ENCODE measurements around the gene TRIM29. TPM values are rescaled to one million over a fixed set of nuclear protein-coding genes. Genes with fewer than 3 reads are reported as not detected.

The TRIM29 gene
- total RNA-seq, 1 donor from 2014 or later: 3.4 TPM

DNA sequence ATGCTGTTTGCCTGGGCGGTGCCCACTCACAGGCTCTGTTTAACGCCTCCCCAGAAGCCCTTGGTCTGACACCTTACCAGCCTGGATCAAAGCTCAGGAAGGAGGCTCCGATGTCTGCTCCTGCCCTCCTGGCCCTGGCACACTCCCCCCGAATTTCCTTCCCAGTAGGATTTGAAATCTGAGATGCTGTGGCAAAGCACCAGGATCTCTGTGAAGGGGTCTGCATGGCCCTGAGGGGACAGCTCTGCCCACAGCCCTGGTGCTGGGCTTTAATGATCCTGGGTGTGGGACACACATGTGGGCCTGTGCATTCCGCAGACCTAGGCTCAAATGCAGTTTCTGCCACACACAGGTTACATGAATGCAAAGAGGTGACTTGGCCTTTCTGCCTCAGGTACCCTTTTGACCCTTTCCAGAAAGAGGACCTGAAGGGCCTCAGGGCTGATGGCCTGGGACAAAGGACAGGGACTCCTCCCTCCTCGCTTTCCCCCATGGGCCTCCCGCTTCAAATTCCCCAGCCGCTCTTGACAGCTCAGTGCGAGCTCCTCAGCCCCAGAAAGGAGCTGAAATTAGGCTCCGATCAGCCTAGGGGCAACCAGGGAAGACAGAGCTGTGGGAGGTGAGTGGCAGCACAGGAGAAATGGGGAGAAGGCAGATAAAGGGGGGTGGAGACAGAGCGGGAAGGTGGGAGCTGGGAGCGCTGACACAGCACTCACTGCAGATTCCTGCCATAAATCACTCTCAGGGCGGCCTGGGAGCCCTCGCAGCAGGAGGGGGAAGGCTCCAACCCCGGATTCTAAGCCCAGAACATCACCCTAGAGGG, 41.3 kb downstream of the TRIM29 start:
- TF ChIP-seq, protein P1, sequence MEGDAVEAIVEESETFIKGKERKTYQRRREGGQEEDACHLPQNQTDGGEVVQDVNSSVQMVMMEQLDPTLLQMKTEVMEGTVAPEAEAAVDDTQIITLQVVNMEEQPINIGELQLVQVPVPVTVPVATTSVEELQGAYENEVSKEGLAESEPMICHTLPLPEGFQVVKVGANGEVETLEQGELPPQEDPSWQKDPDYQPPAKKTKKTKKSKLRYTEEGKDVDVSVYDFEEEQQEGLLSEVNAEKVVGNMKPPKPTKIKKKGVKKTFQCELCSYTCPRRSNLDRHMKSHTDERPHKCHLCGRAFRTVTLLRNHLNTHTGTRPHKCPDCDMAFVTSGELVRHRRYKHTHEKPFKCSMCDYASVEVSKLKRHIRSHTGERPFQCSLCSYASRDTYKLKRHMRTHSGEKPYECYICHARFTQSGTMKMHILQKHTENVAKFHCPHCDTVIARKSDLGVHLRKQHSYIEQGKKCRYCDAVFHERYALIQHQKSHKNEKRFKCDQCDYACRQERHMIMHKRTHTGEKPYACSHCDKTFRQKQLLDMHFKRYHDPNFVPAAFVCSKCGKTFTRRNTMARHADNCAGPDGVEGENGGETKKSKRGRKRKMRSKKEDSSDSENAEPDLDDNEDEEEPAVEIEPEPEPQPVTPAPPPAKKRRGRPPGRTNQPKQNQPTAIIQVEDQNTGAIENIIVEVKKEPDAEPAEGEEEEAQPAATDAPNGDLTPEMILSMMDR (IDR thresholded peaks at IDR 0.05): no peak
- Histone ChIP-seq H3K4me1 (no peaks in the 10 kb centered on the region), H3K36me3 (no peaks in the 10 kb centered on the region), H3K4me3 (no peak overlapping the region), H3K27ac (no peak overlapping the region), H3K9me3 (no peaks in the 10 kb centered on the region), H3K27me3 (peaks cover 9% of the 10 kb centered on the region)
- intact Hi-C loops (cut with DNase I): no loop called here
- DNase-seq (peak; percentile 45), ATAC-seq (no peak)

DNA sequence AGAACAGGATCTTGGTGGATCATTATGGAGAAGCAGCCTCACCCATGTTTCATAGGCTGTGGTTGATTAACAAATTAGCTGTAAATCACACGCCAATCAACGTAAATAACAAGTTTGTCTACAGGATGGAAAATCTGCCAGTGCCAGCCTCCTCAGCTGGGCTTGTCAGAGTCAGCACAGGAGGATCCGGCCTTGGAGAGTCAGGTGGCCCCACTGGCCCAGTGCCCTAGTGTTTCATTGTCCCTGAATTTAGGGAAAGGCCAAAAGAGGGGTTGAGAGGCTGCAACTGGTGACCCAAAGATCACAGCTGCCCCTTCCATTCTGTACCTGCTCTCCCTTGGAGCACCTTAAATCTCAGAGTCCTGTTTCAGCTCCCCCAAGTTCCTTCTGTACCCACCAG, 42.4 kb downstream of the TRIM29 start:
- intact Hi-C loops (cut with DNase I): no loop called here
- ATAC-seq: no peak

DNA sequence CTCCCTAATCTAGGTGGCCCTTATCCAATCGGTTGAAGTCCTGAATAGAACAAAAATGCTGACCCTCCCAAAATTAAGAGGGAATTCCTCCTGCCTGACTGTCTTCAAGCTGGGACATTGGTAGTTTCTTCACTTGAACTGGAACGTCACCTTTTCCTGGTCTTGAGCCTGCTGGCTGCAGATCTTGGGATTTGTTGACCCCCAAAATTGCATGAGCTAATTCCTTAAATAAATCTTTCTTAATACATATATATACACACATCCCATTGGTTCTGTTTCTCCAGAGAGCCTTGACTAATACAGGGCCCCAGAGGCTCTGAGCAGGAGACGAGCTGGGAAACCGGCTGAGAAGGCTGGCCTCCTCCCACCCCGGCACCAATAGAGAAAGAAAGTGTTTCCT, 46.2 kb downstream of the TRIM29 start:
- Histone ChIP-seq H3K4me3 (no peak overlapping the region), H3K4me1 (no peaks in the 10 kb centered on the region), H3K9me3 (no peaks in the 10 kb centered on the region), H3K27me3 (no peaks in the 10 kb centered on the region), H3K27ac (no peak overlapping the region), H3K36me3 (no peaks in the 10 kb centered on the region)
- TF ChIP-seq, protein P1 (IDR thresholded peaks at IDR 0.05): no peak
- no peak for ATAC-seq
- intact Hi-C loops (cut with DNase I): no loop called here
- DNase-seq: no peak

More for the DNA sequence above, 42.4 kb downstream of the TRIM29 start:
- TF ChIP-seq, protein P1 (IDR thresholded peaks at IDR 0.05): no peak
- H3K4me1 ChIP-seq: no peaks in the 10 kb centered on the region
- no peak overlapping the region for H3K4me3 ChIP-seq
- H3K9me3 ChIP-seq: no peaks in the 10 kb centered on the region
- no peak for DNase-seq
- no peaks in the 10 kb centered on the region for H3K36me3 ChIP-seq
- H3K27ac ChIP-seq: no peak overlapping the region
- peaks cover 2% of the 10 kb centered on the region for H3K27me3 ChIP-seq

DNA sequence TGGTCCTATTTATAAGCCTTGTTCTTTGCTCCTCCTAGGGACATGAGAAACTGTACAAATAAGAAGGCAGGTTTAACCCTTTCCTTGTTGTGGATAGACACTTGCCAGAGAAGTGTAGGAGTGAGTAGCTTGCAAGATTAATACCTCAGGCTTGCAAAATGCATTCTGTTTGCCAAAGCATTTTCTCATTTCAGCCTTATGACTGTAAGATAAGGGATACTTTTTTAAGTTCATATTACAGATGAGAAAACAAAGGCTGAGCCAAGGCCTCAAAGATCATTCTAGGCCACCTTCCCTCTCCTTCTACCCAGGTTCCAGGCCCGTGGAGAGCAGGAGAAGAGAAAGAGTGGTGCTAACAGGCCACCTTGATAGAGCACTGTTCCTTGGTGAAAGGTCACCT, 46.8 kb downstream of the TRIM29 start:
- H3K27ac ChIP-seq: no peak overlapping the region
- ATAC-seq (no peak), DNase-seq (no peak)
- no peaks in the 10 kb centered on the region for H3K36me3 ChIP-seq
- no peaks in the 10 kb centered on the region for H3K9me3 ChIP-seq
- no peak overlapping the region for H3K4me3 ChIP-seq
- H3K4me1 ChIP-seq: no peaks in the 10 kb centered on the region
- TF ChIP-seq, protein P1 (IDR thresholded peaks at IDR 0.05): no peak
- H3K27me3 ChIP-seq: no peaks in the 10 kb centered on the region
- intact Hi-C loops (cut with DNase I): no loop called here

DNA sequence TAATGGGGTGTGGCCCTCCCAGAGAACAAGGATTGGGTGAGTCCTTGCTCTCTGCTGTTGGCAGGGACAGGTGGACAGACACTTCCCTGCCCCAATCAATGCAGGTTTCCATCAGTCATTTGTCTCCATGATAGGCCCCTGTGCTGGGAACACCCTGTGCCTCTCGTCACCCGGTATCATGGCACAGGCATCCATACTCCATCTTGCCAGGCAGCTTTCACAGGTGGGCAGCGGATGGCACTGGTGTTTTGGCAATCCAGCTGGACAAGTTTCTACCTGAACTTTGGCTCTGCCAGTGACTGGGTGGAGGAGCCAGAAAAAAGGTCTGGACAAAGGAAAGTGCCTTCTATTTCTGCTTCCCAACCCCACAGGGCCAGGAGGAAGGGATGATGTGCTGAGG, 47.5 kb downstream of the TRIM29 start:
- ATAC-seq (no peak), DNase-seq (peak; percentile 25)
- Histone ChIP-seq H3K4me3 (no peak overlapping the region), H3K27me3 (no peaks in the 10 kb centered on the region), H3K27ac (no peak overlapping the region), H3K9me3 (no peaks in the 10 kb centered on the region), H3K36me3 (no peaks in the 10 kb centered on the region), H3K4me1 (no peaks in the 10 kb centered on the region)
- intact Hi-C loops (cut with DNase I): no loop called here
- TF ChIP-seq, protein P1 (IDR thresholded peaks at IDR 0.05): no peak
